Right renal pelvis (tissue), 4 donors: Measurements from ENCODE around the gene CTTNBP2NL. TPM values are rescaled to one million over a fixed set of nuclear protein-coding genes. Genes with fewer than 3 reads are reported as not detected.
A peak's percentile ranks its signal among the peaks of the same experiment; 100 is the strongest.

Experiments used
- DNase-seq, 4 donors: peaks; one replicate each; pipeline ENCODE4 v3.0.0-alpha.2; 2013; ENCODE audit warnings: low read depth in 4 of 4, low spot score in 3 of 4, missing footprints in 1 of 4
- polyA plus RNA-seq, 4 donors: library from polyadenylated mRNA; unstranded; fragments of 120-200 nt; gene quantifications; one replicate each; pipeline ENCODE4 v1.2.1, GENCODE V29; 2013; ENCODE audit not compliant: insufficient read length in 4 of 4

CTTNBP2NL gene, protein sequence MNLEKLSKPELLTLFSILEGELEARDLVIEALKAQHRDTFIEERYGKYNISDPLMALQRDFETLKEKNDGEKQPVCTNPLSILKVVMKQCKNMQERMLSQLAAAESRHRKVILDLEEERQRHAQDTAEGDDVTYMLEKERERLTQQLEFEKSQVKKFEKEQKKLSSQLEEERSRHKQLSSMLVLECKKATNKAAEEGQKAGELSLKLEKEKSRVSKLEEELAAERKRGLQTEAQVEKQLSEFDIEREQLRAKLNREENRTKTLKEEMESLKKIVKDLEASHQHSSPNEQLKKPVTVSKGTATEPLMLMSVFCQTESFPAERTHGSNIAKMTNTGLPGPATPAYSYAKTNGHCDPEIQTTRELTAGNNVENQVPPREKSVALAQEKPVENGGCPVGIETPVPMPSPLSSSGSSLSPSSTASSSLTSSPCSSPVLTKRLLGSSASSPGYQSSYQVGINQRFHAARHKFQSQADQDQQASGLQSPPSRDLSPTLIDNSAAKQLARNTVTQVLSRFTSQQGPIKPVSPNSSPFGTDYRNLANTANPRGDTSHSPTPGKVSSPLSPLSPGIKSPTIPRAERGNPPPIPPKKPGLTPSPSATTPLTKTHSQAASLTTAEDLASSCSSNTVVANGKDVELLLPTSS
- 10 to 100 TPM; 37.2 to 48.5 (median 47.4) TPM for polyA plus RNA-seq

- peak; percentile 91 to 97 (median 96) for DNase-seq
Observed at GRCh38 chr1:112395821-112396652, at the start of gene CTTNBP2NL. Gene CTTNBP2NL (plus strand): TSS chr1:112396214. CDS start chr1:112416166, 19,952 bp downstream.

GRCh38 chr1:112346801-112347350 is 49.1 kb upstream of the CTTNBP2NL start:
- no peak for DNase-seq

- no peak for DNase-seq
Observed at GRCh38 chr1:112356765-112357164, 39.2 kb upstream of the CTTNBP2NL start.

DNA sequence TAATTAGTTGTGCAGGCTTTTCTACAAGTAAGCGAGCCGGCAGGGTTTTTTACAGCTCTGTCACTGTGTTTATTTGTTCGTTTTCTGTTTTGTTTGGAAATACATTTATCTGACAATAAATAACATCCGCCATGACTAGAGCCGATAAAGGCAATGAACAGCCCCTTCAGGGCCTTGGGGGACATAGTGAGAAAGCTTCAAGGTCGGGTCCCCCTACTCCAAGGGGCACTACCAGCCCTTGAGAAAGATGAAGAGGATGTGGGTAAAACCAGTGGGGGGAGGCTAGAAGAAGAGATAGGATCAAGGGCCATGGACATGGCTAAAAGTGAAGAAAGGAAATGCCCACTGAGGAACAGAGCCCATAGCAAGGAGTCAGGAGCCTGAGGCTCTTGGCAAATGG is 38.5 kb upstream of the CTTNBP2NL start:
- no peak for DNase-seq

- no peak for DNase-seq
Observed at GRCh38 chr1:112358061-112358770, 37.8 kb upstream of the CTTNBP2NL start.

GRCh38 chr1:112358798-112359408 is 37.1 kb upstream of the CTTNBP2NL start:
- DNase-seq: no peak

- DNase-seq: no peak
Observed at GRCh38 chr1:112359961-112360767, 35.9 kb upstream of the CTTNBP2NL start.

GRCh38 chr1:112363636-112364035 is 32.4 kb upstream of the CTTNBP2NL start:
- DNase-seq: no peak

- no peak for DNase-seq
Observed at GRCh38 chr1:112368198-112368597, 27.8 kb upstream of the CTTNBP2NL start.

GRCh38 chr1:112369392-112370285 is 26.4 kb upstream of the CTTNBP2NL start:
- peak; percentile 55 to 71 (median 65) for DNase-seq

GRCh38 chr1:112370996-112371395 is 25.0 kb upstream of the CTTNBP2NL start:
- no peak for DNase-seq

DNA sequence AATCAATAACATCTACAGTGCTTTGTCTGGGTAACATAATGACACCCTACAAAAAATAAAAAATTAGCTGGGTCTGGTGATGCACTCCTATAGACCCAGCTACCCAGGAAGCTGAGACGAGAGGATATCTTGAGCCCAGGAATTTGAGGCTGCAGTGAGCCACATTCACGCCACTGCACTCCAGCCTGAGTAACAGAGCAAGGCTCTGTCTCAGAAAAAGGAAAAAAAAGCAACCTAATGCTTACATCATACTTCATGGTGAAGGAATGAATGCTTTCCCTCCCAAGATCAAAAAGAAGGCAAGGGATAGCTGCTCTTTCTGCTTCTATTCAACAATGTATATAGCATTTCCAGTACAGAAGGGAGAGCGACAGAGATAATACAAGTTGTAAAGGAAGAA is 24.2 kb upstream of the CTTNBP2NL start:
- no peak for DNase-seq

- no peak for DNase-seq
Observed at GRCh38 chr1:112373806-112374205, 22.2 kb upstream of the CTTNBP2NL start.

GRCh38 chr1:112375701-112376100 is 20.3 kb upstream of the CTTNBP2NL start:
- no peak for DNase-seq

DNA sequence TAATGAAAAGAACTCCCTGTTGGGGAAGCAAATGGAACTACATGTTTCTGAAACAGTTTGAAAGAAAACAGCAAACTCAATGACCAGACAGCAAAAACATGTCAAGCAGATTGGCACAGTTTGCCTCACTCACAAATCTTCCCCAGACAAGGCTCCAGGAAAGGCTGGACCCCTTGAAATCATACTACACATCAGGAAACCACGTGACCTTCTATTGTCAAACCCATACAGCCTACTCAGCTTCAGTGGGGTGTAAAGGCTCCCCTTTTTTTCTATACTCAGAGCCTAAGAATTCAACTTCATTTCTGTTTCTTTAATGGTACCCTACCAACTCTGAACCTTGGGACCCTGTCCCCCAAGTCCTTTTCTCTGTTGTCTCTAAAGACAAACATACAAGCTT is 15.7 kb upstream of the CTTNBP2NL start:
- DNase-seq: no peak

DNA sequence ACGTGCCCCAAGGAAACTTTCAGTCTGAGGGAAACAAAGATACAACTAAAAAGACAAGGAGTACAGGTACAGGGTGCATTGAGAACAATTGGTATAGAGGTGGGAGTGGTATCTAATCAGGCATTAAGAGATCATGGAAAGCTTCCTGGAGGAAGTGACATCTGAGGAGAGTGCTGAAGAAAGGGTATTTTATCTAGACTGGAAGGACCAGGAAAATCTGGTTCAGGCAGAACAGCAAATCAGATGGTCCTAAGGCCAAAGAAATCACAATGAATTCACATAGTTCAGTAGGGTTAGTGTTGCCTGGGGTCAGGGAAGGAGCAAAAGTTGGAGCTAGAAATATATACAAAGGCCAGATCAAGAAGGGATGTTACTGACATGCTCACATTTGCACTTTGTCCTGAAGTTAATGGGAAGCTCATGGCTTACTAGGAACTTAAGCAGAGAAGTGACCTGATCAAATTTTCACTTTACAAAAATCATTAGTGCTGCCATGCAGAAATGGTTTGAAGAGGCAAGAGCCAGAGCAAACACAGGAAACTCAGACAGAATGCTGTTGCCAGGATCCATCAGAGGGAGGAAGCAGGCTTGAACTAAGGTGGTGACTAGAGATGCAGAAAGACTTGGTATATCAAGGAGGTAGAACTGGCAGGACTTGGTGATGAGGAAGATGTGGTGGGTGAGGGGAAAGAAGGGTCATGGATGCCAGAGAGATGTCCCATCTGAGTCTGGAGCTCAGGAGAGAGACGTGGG is 14.5 kb upstream of the CTTNBP2NL start:
- DNase-seq: no peak

- DNase-seq: no peak
Observed at GRCh38 chr1:112383759-112384370, 12.1 kb upstream of the CTTNBP2NL start.
